Effector memory CD4-positive, alpha-beta T cell (primary cell): Measurements from ENCODE around the gene MAB21L3.

Source experiments
- DNase-seq, 3 donors: peaks; one replicate each; pipeline ENCODE4 v3.0.0-alpha.2; 2020
- H3K27ac ChIP-seq: 2 replicates; pipeline ENCODE4 v1.7.0; 2013; ENCODE audit warnings: mild to moderate bottlenecking, low read length, moderate library complexity; ENCODE audit not compliant: insufficient read depth, poor library complexity, severe bottlenecking
- H3K27me3 ChIP-seq: replicated peaks from 2 replicates; pipeline ENCODE4 v1.7.0; 2013; ENCODE audit warnings: mild to moderate bottlenecking, low read length; ENCODE audit not compliant: insufficient read depth, control insufficient read depth, poor library complexity, severe bottlenecking
- H3K36me3 ChIP-seq: 2 replicates; pipeline ENCODE4 v1.7.0; 2013; ENCODE audit warnings: mild to moderate bottlenecking, low read length, moderate library complexity; ENCODE audit not compliant: control insufficient read depth, insufficient read depth
- H3K4me1 ChIP-seq: 2 replicates; pipeline ENCODE4 v1.7.0; 2013; ENCODE audit warnings: low read length, mild to moderate bottlenecking; ENCODE audit not compliant: control insufficient read depth, insufficient read depth, poor library complexity, severe bottlenecking
- H3K4me3 ChIP-seq: 2 replicates; pipeline ENCODE4 v1.7.0; 2013; ENCODE audit warnings: low read length, low read depth, mild to moderate bottlenecking; ENCODE audit not compliant: insufficient read depth, poor library complexity, severe bottlenecking
- H3K9me3 ChIP-seq: 2 replicates; pipeline ENCODE4 v1.7.0; 2013; ENCODE audit warnings: mild to moderate bottlenecking, low read length, moderate library complexity; ENCODE audit not compliant: control insufficient read depth

The MAB21L3 gene

DNA sequence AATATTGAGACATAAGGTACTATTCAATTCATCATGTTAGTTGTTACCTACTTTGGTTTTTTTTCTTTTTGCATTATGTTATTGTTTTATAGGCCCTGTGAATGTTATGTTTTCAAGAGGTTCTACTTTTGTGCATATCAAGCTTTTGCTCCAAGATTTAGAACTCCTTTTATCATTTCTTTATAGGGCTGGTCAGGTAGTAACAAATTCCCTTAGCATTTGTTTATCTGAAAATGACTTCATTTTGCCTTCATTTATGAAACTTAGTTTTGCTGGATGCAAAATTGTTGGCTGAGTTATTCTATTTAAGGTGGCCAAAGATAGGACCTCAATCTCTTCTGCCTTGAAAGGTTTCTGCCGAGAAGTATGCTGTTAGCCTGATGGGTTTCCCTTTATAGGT lies 21.3 kb upstream of the MAB21L3 start:
- Histone ChIP-seq H3K27ac (no peak overlapping the region), H3K4me1 (no peaks in the 10 kb centered on the region), H3K9me3 (peaks cover 4% of the 10 kb centered on the region), H3K36me3 (no peaks in the 10 kb centered on the region), H3K4me3 (no peak overlapping the region), H3K27me3 (peaks cover 3% of the 10 kb centered on the region)
- no peak for DNase-seq

DNA sequence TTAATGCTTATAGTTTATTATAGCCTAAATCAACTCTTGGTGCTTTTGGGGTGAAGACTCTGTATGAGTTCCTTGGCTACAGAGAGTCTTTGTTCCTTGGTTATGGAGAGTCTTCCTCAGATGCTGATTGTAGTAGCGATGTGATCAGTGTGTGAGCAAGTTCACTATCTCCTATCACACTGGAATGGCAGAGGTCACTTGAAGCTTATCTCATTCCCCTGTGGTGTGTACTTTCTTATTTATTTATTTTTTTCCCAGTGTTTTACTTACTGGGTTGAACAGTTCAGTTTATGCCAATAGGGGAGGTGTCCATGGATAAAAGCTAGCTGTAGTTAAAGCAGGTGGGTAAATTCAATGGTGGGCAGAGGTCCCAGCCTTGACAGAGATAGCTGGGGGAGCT lies 20.1 kb upstream of the MAB21L3 start:
- Histone ChIP-seq H3K27ac (no peak overlapping the region), H3K9me3 (peaks cover 7% of the 10 kb centered on the region), H3K27me3 (peaks cover 3% of the 10 kb centered on the region), H3K4me3 (no peak overlapping the region), H3K4me1 (no peaks in the 10 kb centered on the region), H3K36me3 (no peaks in the 10 kb centered on the region)
- DNase-seq, result no peak

DNA sequence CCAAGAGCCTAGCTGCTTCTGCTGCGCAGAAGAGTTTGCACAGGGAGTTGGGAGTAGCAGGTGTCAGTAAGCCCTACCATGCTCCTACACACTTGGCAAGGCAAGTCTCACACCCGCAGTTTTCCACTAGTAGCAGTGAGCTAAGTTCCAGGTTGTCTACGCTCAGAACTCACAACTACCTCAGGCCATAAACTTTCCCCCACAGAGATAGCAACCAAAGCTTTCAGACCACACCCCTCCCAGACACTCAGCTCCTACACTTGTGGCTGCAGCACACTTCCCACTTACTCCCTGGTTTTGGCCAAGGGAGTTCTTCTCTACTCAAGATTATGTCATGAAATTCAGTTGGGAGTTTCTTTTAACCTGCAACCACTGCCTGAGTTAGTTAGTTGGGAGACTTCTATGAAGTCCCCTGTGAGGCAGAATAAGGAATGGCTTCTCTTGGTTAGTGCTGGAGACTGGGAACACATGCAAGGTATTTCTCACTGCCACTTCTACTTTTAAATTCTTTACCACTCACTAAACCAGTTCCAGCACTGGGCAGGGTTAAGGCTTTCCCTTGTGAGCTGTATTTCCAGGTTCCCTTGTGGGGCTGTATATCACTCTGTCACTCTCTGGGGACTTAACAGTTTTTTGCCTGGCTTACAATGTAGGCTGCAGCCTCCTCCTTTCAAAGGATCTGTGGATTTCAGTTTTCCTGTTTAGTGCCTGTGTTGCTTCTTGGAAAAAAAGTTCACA lies 18.3 kb upstream of the MAB21L3 start:
- peaks cover 8% of the 10 kb centered on the region for H3K9me3 ChIP-seq
- no peaks in the 10 kb centered on the region for H3K4me1 ChIP-seq
- peaks cover 3% of the 10 kb centered on the region for H3K27me3 ChIP-seq
- no peaks in the 10 kb centered on the region for H3K36me3 ChIP-seq
- DNase-seq, result no peak
- H3K4me3 ChIP-seq, result no peak overlapping the region
- no peak overlapping the region for H3K27ac ChIP-seq

DNA sequence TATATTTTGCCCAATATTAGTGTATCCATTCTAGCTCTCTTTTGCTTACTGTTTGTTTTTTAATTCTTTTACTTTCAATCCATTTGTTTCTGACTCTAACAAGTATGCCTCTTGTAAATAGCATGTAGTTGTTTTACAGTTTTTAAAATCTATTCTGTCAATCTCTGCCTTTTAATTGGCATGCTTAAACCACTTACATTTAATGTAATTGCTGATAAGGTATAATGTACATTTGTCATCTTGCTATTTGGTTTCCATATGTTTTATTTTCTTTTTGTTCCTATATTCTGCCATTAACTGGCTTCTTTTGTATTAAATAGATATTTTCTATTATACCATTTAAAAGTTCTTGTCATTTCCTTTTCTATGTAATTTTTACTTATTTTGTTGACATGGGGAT lies 16.2 kb upstream of the MAB21L3 start:
- Histone ChIP-seq H3K4me1 (no peaks in the 10 kb centered on the region), H3K4me3 (no peak overlapping the region), H3K36me3 (no peaks in the 10 kb centered on the region), H3K27me3 (peaks cover 3% of the 10 kb centered on the region), H3K27ac (no peak overlapping the region), H3K9me3 (peaks cover 7% of the 10 kb centered on the region)
- no peak for DNase-seq

DNA sequence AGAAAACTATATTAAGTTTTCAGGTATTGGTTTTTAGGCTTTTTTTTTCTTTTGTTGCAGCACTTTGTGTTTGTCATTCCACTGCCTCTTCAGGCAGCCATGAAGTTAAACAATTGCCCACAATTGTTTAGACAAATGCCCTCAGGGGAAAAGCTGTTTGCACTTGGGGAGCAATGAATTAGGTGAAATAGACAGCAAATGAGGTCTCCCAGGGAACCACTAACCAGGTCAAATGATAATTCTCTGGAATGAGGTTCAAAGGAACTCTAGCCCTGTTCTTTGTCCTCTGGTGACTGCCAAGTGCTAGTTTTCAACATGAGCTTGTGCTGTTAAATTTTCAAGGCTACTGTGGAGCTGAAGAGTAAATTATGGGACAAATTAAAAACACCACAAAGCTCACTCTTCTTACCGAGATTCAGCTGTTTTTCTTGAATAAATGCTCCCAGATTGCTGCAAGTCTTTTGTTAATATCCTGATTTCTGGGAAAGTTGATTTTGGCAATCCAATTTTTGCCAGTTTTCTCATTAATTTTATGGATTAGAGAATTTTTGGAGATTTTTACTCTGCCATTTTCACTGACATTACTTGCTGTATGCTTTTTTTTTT lies 15.1 kb upstream of the MAB21L3 start:
- no peaks in the 10 kb centered on the region for H3K4me1 ChIP-seq
- no peak for DNase-seq
- H3K27ac ChIP-seq, result no peak overlapping the region
- H3K27me3 ChIP-seq, result peaks cover 3% of the 10 kb centered on the region
- H3K4me3 ChIP-seq, result no peak overlapping the region
- peaks cover 4% of the 10 kb centered on the region for H3K9me3 ChIP-seq
- no peaks in the 10 kb centered on the region for H3K36me3 ChIP-seq

DNA sequence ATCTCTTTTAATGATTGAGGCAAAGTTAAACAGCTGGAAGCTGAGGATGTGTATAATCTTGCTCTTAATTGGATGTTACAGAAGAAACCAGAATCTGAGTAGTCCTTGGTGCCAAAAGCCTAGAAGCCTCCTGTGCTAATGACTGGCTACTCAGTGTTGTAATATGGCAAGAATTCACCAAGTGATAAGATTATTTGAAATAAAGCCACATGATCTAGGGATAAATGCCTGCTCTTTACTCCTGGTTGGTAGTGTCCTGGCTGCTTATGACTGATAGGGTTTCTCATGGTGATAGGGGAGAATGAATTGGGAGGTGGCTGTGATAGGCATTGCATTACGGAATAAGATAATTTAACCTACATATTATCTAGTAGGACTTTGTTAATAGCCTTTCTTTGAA lies 13.6 kb upstream of the MAB21L3 start:
- H3K9me3 ChIP-seq, result peaks cover 4% of the 10 kb centered on the region
- H3K4me1 ChIP-seq, result no peaks in the 10 kb centered on the region
- H3K27me3 ChIP-seq, result peaks cover 3% of the 10 kb centered on the region
- no peak overlapping the region for H3K27ac ChIP-seq
- no peak overlapping the region for H3K4me3 ChIP-seq
- no peaks in the 10 kb centered on the region for H3K36me3 ChIP-seq
- DNase-seq, result no peak

DNA sequence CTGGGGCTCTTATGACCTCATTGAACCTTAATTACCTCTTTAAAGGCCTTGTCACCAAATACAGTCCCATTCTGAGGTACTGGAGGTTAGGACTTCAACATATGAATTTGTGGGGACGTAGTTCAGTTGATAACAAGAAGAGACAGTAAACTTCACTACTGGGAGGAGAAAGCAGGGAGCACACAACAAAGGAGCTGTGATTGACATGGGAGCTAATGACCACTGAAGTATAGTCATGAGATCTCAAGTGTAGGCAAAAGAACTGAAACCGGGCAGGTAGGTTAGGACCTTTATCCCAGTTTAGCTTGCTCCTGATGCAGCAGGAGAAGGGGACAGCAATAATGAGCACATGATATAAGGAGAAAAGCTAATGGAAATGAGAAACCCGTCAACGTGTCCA lies 11.8 kb upstream of the MAB21L3 start:
- Histone ChIP-seq H3K4me1 (no peaks in the 10 kb centered on the region), H3K9me3 (peaks cover 4% of the 10 kb centered on the region), H3K27ac (no peak overlapping the region), H3K27me3 (no peaks in the 10 kb centered on the region), H3K4me3 (no peak overlapping the region), H3K36me3 (no peaks in the 10 kb centered on the region)
- DNase-seq, result no peak

DNA sequence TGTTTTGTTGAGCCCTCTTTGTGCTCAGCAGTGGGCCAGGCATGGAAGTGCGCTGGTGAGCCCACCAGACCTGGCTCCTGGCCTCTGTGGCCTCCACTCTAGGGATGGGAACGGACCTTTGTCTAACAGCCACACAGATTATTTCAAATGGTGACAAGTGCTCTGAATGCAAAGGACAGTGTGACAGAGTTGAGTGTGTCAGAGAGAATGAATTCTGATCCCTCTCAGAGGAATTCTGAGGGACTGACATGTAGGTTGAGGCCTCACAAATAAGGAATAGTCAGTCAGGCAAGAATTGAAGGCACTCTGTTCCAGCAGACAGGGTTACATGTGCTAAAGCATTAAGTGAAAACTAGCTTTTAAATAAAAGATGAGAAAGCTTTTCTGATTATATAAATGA lies 11.3 kb upstream of the MAB21L3 start:
- H3K9me3 ChIP-seq, result peaks cover 4% of the 10 kb centered on the region

DNA sequence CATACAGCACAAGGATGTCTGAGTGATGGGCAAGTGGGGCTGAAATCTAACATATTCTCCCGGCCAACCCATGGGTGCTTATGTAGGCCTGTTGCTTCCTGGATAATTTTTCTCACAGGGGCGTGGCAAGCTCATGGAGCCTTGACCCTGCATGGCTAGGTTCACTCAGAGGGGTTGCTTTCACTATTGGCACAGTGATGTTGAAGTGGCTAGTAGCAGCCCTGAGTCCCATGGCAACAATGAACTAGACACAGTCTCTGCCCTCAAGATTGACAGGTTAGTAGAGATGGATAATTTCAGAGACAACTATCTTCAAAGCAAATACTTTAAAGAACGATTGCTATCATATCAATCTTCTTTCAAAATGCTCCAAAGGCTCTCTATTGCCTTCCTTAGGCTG lies 6.5 kb upstream of the MAB21L3 start:
- Histone ChIP-seq H3K9me3 (no peaks in the 10 kb centered on the region), H3K27ac (no peak overlapping the region), H3K36me3 (no peaks in the 10 kb centered on the region), H3K4me1 (no peaks in the 10 kb centered on the region), H3K4me3 (no peak overlapping the region), H3K27me3 (no peaks in the 10 kb centered on the region)
- no peak for DNase-seq

More for the DNA sequence above, 11.3 kb upstream of the MAB21L3 start:
- Histone ChIP-seq H3K4me1 (no peaks in the 10 kb centered on the region), H3K4me3 (no peak overlapping the region), H3K36me3 (no peaks in the 10 kb centered on the region), H3K27me3 (no peaks in the 10 kb centered on the region), H3K27ac (no peak overlapping the region)
- no peak for DNase-seq

DNA sequence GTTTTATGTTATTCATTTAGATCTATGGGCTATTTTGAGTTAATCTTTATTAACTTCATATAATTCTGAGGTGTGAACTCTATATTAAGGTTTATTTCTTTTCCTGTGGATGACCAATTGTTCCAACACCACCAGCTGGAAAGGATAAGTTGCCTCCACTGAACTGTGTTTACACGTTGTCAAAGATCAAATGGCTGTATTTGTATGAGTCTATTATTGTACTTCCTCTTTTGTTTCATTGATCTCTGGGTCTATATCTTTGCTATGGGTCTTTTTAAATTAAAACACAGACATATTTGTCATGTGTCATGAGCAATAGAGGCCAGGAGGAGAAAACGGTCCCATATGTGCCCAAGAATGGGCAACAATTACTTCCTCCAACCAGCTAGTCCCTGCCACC lies 5.2 kb upstream of the MAB21L3 start:
- Histone ChIP-seq H3K36me3 (no peaks in the 10 kb centered on the region), H3K4me3 (no peak overlapping the region), H3K27ac (no peak overlapping the region), H3K27me3 (no peaks in the 10 kb centered on the region), H3K9me3 (no peaks in the 10 kb centered on the region), H3K4me1 (no peaks in the 10 kb centered on the region)
- no peak for DNase-seq
